G401 (cell line): ENCODE data around the gene CRHBP. TPM values are rescaled to one million over a fixed set of nuclear protein-coding genes. Genes with fewer than 3 reads are reported as not detected.
A peak's percentile ranks its signal among the peaks of the same experiment; 100 is the strongest.

Experiments used
- DNase-seq: peaks from one replicate; pipeline ENCODE4 v3.0.0-alpha.2; 2015; ENCODE audit warnings: low spot score
- in situ Hi-C: cut with HindIII; loops from 2 replicates; pipeline ENCODE4 v1.10.0; 2016; ENCODE audit warnings: low sequenced_read_pairs, mixed read lengths
- total RNA-seq: library from RNA; depleted of rRNA; stranded (reverse); fragments of >200 nt; shearing (Covaris generic); gene quantifications from 2 replicates; pipeline ENCODE4 v1.2.3, GENCODE V29; 2014; rRNA removed

Gene CRHBP
- total RNA-seq, 1 experiment from 2014 or later, result 12.2 TPM

DNA sequence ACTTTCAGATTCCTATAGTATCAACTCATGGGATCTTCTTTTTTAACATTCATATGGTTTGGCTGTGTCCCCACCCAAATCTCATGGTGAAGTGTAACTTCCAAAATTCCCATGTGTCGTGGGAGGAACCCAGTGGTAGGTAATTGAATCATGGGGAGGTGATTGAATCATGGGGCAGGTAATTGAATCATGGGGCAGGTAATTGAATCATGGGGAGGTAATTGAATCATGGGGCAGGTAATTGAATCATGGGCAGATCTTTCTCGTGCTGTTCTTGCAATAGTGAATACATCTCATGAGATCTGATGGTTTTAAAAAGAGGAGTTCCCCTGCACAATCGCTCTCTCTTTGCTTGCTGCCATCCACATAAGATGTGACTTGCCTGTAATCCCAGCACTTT, 55.6 kb downstream of the CRHBP start:
- no peak for DNase-seq
- in situ Hi-C loops, result no loop called here

GRCh38 chr5:77010243-77010642, 57.4 kb downstream of the CRHBP start:
- DNase-seq, result no peak
- in situ Hi-C loops, result no loop called here

GRCh38 chr5:77011498-77011897, 58.7 kb downstream of the CRHBP start:
- in situ Hi-C loops, result no loop called here
- no peak for DNase-seq

- in situ Hi-C loops, result no loop called here
- DNase-seq, result no peak
Observed at GRCh38 chr5:77012601-77013000, 59.8 kb downstream of the CRHBP start.

DNA sequence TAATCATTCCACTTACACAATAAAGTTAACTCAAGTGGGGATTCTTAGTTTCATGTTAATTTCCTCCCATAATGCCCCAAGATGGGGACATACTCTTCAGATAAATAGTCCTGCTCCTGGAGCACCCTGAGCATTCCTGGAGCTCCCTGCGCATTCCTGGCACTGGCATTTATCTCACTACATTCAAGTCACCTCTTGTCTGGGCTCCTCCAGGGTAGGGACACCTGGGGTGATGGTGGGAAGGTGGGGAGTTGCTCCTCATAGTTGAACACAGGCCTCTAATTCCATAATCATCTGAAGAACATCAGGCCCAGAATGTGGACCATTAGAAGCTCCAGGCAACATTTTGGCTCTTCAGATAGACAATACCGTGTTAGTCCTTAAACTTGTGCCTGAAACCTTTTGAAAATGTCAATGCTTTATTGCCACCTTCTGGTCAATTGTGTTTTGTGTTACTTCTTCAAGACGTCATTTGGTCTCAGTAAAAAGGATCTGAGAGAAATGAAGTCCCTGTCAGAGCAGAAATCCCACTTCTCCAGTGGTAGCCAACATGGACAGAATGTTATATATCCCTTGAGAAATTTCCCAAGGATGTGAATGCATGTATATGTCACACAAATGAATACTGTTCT, 63.2 kb downstream of the CRHBP start:
- in situ Hi-C loops, result no loop called here
- peak; percentile 47 for DNase-seq

DNA sequence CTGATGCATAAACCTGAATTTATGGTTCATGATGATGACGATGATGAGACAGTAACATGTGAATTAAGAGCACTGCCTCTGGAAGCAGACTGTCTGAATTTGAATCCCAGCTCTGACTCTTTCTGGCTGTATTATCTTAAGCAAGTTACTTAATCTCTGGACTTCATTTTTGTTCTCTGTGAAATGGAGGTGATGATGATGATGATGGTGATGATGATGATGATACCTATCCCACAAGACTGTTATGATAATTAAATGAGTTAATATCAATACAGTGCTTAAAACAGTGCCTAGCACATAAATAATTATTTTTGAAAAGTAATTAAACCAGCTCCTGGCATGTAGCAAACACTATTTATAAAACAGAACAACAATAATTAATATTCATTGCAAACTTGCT, 64.1 kb downstream of the CRHBP start:
- in situ Hi-C loops, result no loop called here

GRCh38 chr5:77017668-77018067, 64.8 kb downstream of the CRHBP start:
- DNase-seq, result no peak
- in situ Hi-C loops, result no loop called here

More for the DNA sequence above, 64.1 kb downstream of the CRHBP start:
- no peak for DNase-seq

Other genes with a start within 250 kb of the CRHBP start
- 160 and 221 TPM in 2 replicates for gene F2R, start 236.9 kb upstream of the CRHBP start, total RNA-seq
- 162 and 209 TPM in 2 replicates for gene F2RL1, start 134.0 kb upstream of the CRHBP start, total RNA-seq
- gene S100Z, start 103.0 kb upstream of the CRHBP start, total RNA-seq, result 2.0 and 21.2 TPM in 2 replicates
- gene AGGF1, start 77.4 kb downstream of the CRHBP start, total RNA-seq, result 17.5 and 22.8 TPM in 2 replicates
- gene ZBED3, start 134.2 kb downstream of the CRHBP start, total RNA-seq, result 3.0 and 10.9 TPM in 2 replicates